Measurements from ENCODE around the gene JAK1. TPM values are rescaled to one million over a fixed set of nuclear protein-coding genes. Genes with fewer than 3 reads are reported as not detected.

The JAK1 gene
- total RNA-seq, 2 donors from 2014 or later: 22.9 to 23.2 TPM

DNA sequence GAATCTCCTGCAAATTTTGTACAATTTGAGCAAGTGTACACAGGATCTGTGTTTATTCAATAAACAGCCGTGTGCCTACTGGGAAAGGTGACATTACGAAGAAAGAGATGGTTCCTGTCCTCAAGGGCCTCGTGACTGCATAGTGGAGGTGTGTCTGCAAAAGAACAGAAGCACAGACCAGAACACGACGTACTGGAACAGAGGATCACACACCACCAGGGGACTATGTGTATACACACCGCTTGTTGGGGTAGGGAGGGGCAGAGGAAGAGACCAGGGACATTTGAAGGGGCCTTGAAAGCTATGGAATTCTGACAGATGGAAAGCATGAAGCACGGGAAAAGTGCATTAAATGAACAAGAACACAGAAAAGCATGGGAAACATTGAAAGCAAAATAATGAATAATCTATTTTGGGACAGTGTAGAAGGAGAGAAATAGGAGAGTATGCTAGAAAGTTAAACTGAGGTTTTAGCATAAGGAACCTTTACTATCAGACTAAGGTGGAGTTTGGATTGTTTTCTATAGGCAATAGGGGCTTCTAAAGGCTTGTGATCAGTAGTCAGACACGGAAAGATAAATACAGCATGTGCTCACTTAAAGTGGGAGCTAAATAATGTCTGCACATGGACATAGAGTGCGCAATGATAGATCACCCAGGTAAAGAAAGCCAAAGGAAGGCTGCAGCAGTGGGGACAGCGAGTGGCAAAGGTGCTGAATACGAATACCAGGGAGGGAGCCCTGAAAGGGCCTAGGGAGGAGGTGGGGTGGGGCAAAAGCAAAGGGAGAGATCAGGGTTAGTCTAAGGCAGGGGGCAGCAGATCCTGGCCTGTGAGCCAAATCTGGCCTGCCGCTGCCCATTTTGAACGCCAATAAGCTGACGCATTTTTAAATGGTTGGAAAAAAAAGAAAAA is 11.0 kb downstream of the JAK1 start:
- Mint-ChIP-seq H3K36me3 (ENCODE audit: low read depth) (no peaks in the 10 kb centered on the region), H3K4me3 (no peak overlapping the region), H3K4me1 (peaks cover 18% of the 10 kb centered on the region), H3K27me3 (ENCODE audit: insufficient read depth) (no peaks in the 10 kb centered on the region), H3K27ac (no peak overlapping the region), H3K9me3 (no peaks in the 10 kb centered on the region)
- DNase-seq: peak; percentile 59
- Histone ChIP-seq H3K36me3 (ENCODE audit: control insufficient read depth, insufficient read depth, low read length) (no peaks in the 10 kb centered on the region), H3K4me1 (ENCODE audit: control insufficient read depth, insufficient read depth, low read length) (peaks cover 3% of the 10 kb centered on the region), H3K9me3 (ENCODE audit: control insufficient read depth, low read length) (no peaks in the 10 kb centered on the region), H3K27ac (ENCODE audit: low read depth, low read length) (no peak overlapping the region), H3K9ac (ENCODE audit: extremely low read depth, low read length, poor library complexity, severe bottlenecking) (no peak overlapping the region), H3K27me3 (ENCODE audit: control insufficient read depth, insufficient read depth, low read length, poor library complexity, severe bottlenecking) (no peaks in the 10 kb centered on the region), H3K4me3 (ENCODE audit: low read length) (no peak overlapping the region)
- TF ChIP-seq, protein P1, sequence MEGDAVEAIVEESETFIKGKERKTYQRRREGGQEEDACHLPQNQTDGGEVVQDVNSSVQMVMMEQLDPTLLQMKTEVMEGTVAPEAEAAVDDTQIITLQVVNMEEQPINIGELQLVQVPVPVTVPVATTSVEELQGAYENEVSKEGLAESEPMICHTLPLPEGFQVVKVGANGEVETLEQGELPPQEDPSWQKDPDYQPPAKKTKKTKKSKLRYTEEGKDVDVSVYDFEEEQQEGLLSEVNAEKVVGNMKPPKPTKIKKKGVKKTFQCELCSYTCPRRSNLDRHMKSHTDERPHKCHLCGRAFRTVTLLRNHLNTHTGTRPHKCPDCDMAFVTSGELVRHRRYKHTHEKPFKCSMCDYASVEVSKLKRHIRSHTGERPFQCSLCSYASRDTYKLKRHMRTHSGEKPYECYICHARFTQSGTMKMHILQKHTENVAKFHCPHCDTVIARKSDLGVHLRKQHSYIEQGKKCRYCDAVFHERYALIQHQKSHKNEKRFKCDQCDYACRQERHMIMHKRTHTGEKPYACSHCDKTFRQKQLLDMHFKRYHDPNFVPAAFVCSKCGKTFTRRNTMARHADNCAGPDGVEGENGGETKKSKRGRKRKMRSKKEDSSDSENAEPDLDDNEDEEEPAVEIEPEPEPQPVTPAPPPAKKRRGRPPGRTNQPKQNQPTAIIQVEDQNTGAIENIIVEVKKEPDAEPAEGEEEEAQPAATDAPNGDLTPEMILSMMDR (conservative IDR thresholded peaks at IDR 0.05): no peak
- WGBS, 2 experiments (ENCODE audit: insufficient coverage in 1 of 2, insufficient read length in 1 of 2): 78 to 85% methylated on average over 13 to 14 of the region's 14 CpGs

DNA sequence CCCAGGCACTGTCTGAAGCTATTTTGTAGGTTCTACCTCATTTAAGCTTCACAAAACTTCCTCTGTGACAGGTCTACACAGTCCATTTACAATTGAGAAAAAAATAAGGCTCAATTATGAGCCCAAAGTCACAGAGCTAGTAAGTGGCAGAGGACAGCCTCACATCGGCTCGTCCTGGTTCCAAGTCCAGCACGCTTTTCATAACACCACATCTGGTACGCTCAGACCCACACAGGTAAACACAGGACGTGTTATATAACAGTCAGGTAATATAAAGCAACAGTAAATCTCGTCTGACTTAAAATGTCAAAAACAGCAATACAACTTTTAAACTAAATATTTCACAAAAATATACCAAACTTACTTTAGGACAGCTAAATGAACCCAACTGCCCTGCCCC is 13.1 kb downstream of the JAK1 start:
- H3K9me3 Mint-ChIP-seq: no peaks in the 10 kb centered on the region
- Histone ChIP-seq H3K36me3 (ENCODE audit: control insufficient read depth, insufficient read depth, low read length) (no peaks in the 10 kb centered on the region), H3K4me3 (ENCODE audit: low read length) (no peak overlapping the region), H3K27ac (ENCODE audit: low read depth, low read length) (no peak overlapping the region), H3K27me3 (ENCODE audit: control insufficient read depth, insufficient read depth, low read length, poor library complexity, severe bottlenecking) (no peaks in the 10 kb centered on the region), H3K9ac (ENCODE audit: extremely low read depth, low read length, poor library complexity, severe bottlenecking) (no peak overlapping the region), H3K4me1 (ENCODE audit: control insufficient read depth, insufficient read depth, low read length) (peaks cover 3% of the 10 kb centered on the region), H3K9me3 (ENCODE audit: control insufficient read depth, low read length) (no peaks in the 10 kb centered on the region)
- H3K4me3 Mint-ChIP-seq: no peak overlapping the region
- no peaks in the 10 kb centered on the region for H3K36me3 Mint-ChIP-seq (ENCODE audit: low read depth)
- no peak for DNase-seq
- TF ChIP-seq, protein P1 (conservative IDR thresholded peaks at IDR 0.05): no peak
- WGBS, 2 experiments (ENCODE audit: insufficient coverage in 1 of 2, insufficient read length in 1 of 2): 78 to 95% methylated on average over 3 to 6 of the region's 6 CpGs
- peaks cover 27% of the 10 kb centered on the region for H3K4me1 Mint-ChIP-seq
- no peaks in the 10 kb centered on the region for H3K27me3 Mint-ChIP-seq (ENCODE audit: insufficient read depth)
- no peak overlapping the region for H3K27ac Mint-ChIP-seq

DNA sequence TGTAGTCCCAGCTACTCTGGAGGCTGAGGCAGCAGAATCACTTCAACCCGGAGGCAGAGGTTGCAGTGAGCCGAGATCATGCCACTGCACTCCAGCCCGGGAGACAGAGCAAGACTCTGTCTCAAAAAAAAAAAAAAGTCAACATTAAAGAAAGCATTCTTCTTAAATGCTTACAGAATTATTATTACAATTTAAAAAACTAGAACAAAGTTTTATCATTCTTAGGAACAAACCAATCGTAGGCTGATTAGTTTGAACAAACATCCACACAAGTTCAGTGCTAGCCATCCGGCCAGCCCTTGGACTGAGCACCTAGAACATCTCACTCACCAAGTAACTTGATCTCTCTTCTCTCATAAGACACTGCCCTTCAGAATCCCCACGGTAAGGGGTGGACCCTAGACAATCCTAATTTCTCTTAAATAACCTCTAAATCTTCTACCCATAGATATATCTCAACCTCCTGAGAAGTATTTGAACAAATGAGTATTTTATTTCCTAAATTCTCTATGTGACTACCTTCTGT is 16.0 kb downstream of the JAK1 start:
- TF ChIP-seq, protein P1 (conservative IDR thresholded peaks at IDR 0.05): no peak
- Histone ChIP-seq H3K4me1 (ENCODE audit: control insufficient read depth, insufficient read depth, low read length) (peaks cover 3% of the 10 kb centered on the region), H3K4me3 (ENCODE audit: low read length) (no peak overlapping the region), H3K36me3 (ENCODE audit: control insufficient read depth, insufficient read depth, low read length) (no peaks in the 10 kb centered on the region), H3K9ac (ENCODE audit: extremely low read depth, low read length, poor library complexity, severe bottlenecking) (no peak overlapping the region), H3K9me3 (ENCODE audit: control insufficient read depth, low read length) (no peaks in the 10 kb centered on the region), H3K27ac (ENCODE audit: low read depth, low read length) (no peak overlapping the region), H3K27me3 (ENCODE audit: control insufficient read depth, insufficient read depth, low read length, poor library complexity, severe bottlenecking) (no peaks in the 10 kb centered on the region)
- no peaks in the 10 kb centered on the region for H3K9me3 Mint-ChIP-seq
- H3K36me3 Mint-ChIP-seq (ENCODE audit: low read depth): no peaks in the 10 kb centered on the region
- H3K27ac Mint-ChIP-seq: no peak overlapping the region
- WGBS, 2 experiments (ENCODE audit: insufficient coverage in 1 of 2, insufficient read length in 1 of 2): 87 to 91% methylated on average over 3 to 6 of the region's 6 CpGs
- no peak overlapping the region for H3K4me3 Mint-ChIP-seq
- H3K27me3 Mint-ChIP-seq (ENCODE audit: insufficient read depth): no peaks in the 10 kb centered on the region
- peaks cover 27% of the 10 kb centered on the region for H3K4me1 Mint-ChIP-seq
- no peak for DNase-seq
